A673 (cell line): Measurements from ENCODE around the gene RBM19. TPM values are rescaled to one million over a fixed set of nuclear protein-coding genes. Genes with fewer than 3 reads are reported as not detected.

ENCODE experiments used
- BruUV-seq: library from RNA; stranded (reverse); fragments of 400-500 nt; replicated peaks from 2 replicates; lab custom pipeline; 2021; lab: Mats Ljungman, UMichigan
- CTCF ChIA-PET: fragments of 300-600 bp; sonication (Branson Sonifier 250); formaldehyde crosslinking; loops from one replicate; lab custom pipeline; 2022; ENCODE audit warnings: antibody characterized with exemption; lab: Charles Lee
- POLR2A ChIA-PET: fragments of 300-600 bp; sonication (Branson Sonifier 250); formaldehyde crosslinking; loops from one replicate; lab custom pipeline; 2022; ENCODE audit warnings: antibody characterized with exemption; ENCODE audit not compliant: low non-redundant PET; lab: Charles Lee
- DNase-seq: peaks from one replicate; pipeline ENCODE4 v3.0.0-alpha.2; 2015; ENCODE audit warnings: low spot score
- H3K27ac ChIP-seq: fragments of 200-600 bp; sonication (generic); 2 replicates; pipeline ENCODE4 v1.5.1; 2016; ENCODE audit warnings: mixed run types, low read depth, mild to moderate bottlenecking, mixed read lengths, antibody characterized with exemption, low read length; ENCODE audit not compliant: poor library complexity, severe bottlenecking
- H3K27me3 ChIP-seq: fragments of 200-600 bp; sonication (generic); replicated peaks from 2 replicates; pipeline ENCODE4 v1.6.1; 2017; ENCODE audit warnings: mixed run types, low read depth, mild to moderate bottlenecking, mixed read lengths, antibody characterized with exemption, low read length; ENCODE audit not compliant: insufficient read depth, poor library complexity
- H3K36me3 ChIP-seq: fragments of 200-600 bp; sonication (generic); 2 replicates; pipeline ENCODE4 v1.6.1; 2016; ENCODE audit warnings: mixed run types, mild to moderate bottlenecking, mixed read lengths, antibody characterized with exemption, low read length; ENCODE audit not compliant: insufficient read depth, poor library complexity, severe bottlenecking
- H3K4me1 ChIP-seq: fragments of 200-600 bp; sonication (generic); 2 replicates; pipeline ENCODE4 v1.6.1; 2017; ENCODE audit warnings: mixed run types, mild to moderate bottlenecking, mixed read lengths, antibody characterized with exemption, low read length; ENCODE audit not compliant: insufficient read depth, poor library complexity, severe bottlenecking
- H3K4me3 ChIP-seq: fragments of 200-600 bp; sonication (generic); 2 replicates; pipeline ENCODE4 v1.5.1; 2016; ENCODE audit warnings: low read depth, mixed run types, mild to moderate bottlenecking, mixed read lengths, low read length; ENCODE audit not compliant: poor library complexity, severe bottlenecking
- H3K9me3 ChIP-seq: fragments of 200-600 bp; sonication (generic); 2 replicates; pipeline ENCODE4 v1.6.1; 2016; ENCODE audit warnings: mixed run types, low read depth, mild to moderate bottlenecking, mixed read lengths, antibody characterized with exemption, low read length; ENCODE audit not compliant: poor library complexity, severe bottlenecking
- CTCF ChIP-seq: fragments of 300-800, 200-600 bp; sonication (generic); conservative IDR thresholded peaks from 2 replicates; pipeline ENCODE4 v1.5.1; 2017; ENCODE audit warnings: low read depth, mild to moderate bottlenecking, antibody characterized with exemption, low read length, moderate library complexity, mixed read lengths
- EZH2 ChIP-seq: fragments of 200-600 bp; sonication (generic); IDR thresholded peaks from 2 replicates; pipeline ENCODE4 v1.6.1; 2017; ENCODE audit warnings: borderline replicate concordance, low read depth, mild to moderate bottlenecking, mixed read lengths, antibody characterized with exemption, low read length; ENCODE audit not compliant: poor library complexity, severe bottlenecking
- intact Hi-C: fragments of 100-400 bp; cut with micrococcal nuclease; formaldehyde crosslinking; loops from one replicate; pipeline ENCODE4 v1.10.0; 2022; ENCODE audit not compliant: unreplicated experiment
- total RNA-seq: library from RNA; stranded (reverse); gene quantifications from 2 replicates; pipeline ENCODE4 v1.2.3, GENCODE V29; 2021

RBM19 gene
- total RNA-seq, 1 experiment from 2014 or later, result 47.1 TPM

DNA sequence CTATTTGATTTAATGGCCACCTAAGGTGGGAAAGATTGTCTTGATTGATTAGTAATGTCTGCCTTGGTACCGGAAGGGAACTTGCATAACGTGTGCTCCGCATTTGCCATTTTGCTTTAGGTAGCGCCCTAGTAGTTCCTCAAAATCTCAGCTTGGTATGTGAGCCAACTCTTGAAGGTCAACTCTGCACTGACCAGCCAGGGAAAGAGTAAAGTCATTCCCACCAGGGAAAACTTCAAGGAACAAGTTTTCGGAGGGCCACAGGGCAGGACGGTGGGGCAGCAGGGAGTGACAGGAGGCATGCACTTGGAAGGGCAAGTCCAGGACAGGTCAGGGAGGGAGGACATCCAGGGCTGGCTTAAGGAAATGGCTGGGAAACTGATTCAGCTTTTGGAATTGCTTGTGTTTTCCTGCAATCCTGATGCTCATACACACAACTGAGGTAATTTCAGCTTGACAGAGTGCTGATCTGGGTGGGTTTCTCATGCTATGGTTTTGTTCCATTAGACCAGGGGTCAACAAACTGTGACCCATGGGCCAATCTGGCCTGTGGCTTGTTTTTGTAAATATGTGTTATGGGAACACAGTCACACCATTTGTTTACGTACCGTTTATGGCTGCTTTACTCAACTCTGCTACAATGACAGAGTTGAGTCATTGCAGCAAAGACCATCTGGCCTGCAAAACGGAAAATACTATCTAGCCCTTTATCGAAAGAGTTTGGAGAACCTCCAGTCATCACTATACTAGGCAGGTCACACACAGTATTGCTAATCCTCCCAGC lies 184.5 kb downstream of the RBM19 start:
- H3K9me3 ChIP-seq, result no peaks in the 10 kb centered on the region
- TF ChIP-seq CTCF (no peak), EZH2 (no peak)
- H3K4me3 ChIP-seq, result no peak overlapping the region
- H3K27me3 ChIP-seq, result peaks cover under 1% of the 10 kb centered on the region
- no peak for DNase-seq
- ChIA-PET POLR2A (no interaction called here), CTCF (no interaction called here)
- H3K36me3 ChIP-seq, result no peaks in the 10 kb centered on the region
- H3K4me1 ChIP-seq, result no peaks in the 10 kb centered on the region
- H3K27ac ChIP-seq, result no peak overlapping the region
- intact Hi-C loops, result no loop called here
- BruUV-seq, result no TSS peak

- no peak for DNase-seq
- H3K9me3 ChIP-seq, result no peaks in the 10 kb centered on the region
- intact Hi-C loops, result no loop called here
- ChIA-PET CTCF (no interaction called here), POLR2A (no interaction called here)
- TF ChIP-seq EZH2, result no peak
- TF ChIP-seq CTCF, result no peak
- H3K27ac ChIP-seq, result no peak overlapping the region
- no TSS peak for BruUV-seq
- H3K4me1 ChIP-seq, result no peaks in the 10 kb centered on the region
- H3K27me3 ChIP-seq, result no peaks in the 10 kb centered on the region
- no peak overlapping the region for H3K4me3 ChIP-seq
- no peaks in the 10 kb centered on the region for H3K36me3 ChIP-seq
Observed at GRCh38 chr12:113779774-113780173, 186.4 kb downstream of the RBM19 start.

DNA sequence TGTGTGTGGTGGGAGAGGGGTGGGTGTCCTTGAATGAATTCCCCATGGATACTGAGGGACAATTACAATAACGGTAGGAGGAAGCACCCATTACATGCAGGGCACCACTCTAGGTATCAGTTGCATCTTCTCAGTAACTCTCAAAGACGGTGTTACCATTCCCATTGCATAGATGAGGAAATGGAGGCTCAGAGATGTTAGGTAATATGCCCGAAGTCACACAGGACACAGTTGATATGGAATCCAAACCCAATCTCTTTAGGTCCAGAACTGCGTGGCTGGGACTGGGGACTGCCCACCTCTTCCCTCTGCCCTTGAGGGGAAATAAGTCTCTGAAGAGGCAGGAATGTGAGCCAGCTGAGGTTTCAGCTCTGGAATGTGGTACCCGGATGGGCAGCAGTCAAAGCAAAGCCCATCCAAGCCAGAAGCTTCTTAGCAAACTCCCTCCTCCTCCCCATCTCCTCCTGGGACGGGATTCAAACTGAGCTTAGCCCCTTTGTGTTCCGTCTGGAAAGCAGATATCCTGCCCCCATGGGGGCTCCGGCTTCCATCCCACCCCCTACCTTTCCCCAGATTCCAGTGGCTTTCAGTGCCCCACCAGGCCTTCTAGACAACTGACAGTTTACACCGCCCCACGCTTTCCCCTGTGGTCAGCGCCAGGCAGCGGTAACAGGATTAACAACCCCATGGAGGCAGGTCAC lies 187.5 kb downstream of the RBM19 start:
- Histone ChIP-seq H3K36me3 (no peaks in the 10 kb centered on the region), H3K4me3 (no peak overlapping the region), H3K27ac (no peak overlapping the region), H3K4me1 (no peaks in the 10 kb centered on the region), H3K27me3 (no peaks in the 10 kb centered on the region), H3K9me3 (no peaks in the 10 kb centered on the region)
- no peak for DNase-seq
- no TSS peak for BruUV-seq
- intact Hi-C loops, result no loop called here
- ChIA-PET POLR2A (no interaction called here), CTCF (no interaction called here)
- TF ChIP-seq EZH2, result no peak
- no peak for TF ChIP-seq CTCF
